Ectodermal cell (in vitro differentiated cells): Measurements from ENCODE around the gene ZNF571.

Experiments
- H3K27ac ChIP-seq: 2 replicates; pipeline ENCODE4 v1.7.0; 2013; ENCODE audit warnings: mild to moderate bottlenecking, low read depth, low read length; ENCODE audit not compliant: insufficient read depth, poor library complexity, severe bottlenecking
- H3K27me3 ChIP-seq: 2 replicates; pipeline ENCODE4 v1.7.0; 2013; ENCODE audit warnings: mild to moderate bottlenecking, low read length; ENCODE audit not compliant: insufficient read depth, control insufficient read depth, poor library complexity, severe bottlenecking
- H3K36me3 ChIP-seq: one replicate; pipeline ENCODE4 v1.7.0; 2013; ENCODE audit warnings: low read length; ENCODE audit not compliant: control insufficient read depth, insufficient read depth
- H3K4me1 ChIP-seq: one replicate; pipeline ENCODE4 v1.7.0; 2013; ENCODE audit warnings: low read length; ENCODE audit not compliant: control insufficient read depth, insufficient read depth
- H3K4me3 ChIP-seq: 2 replicates; pipeline ENCODE4 v1.7.0; 2013; ENCODE audit warnings: low read depth, low read length, control low read depth; ENCODE audit not compliant: insufficient read depth
- H3K9me3 ChIP-seq: 2 replicates; pipeline ENCODE4 v1.7.0; 2013; ENCODE audit warnings: mild to moderate bottlenecking, low read length, moderate library complexity; ENCODE audit not compliant: control insufficient read depth
- WGBS, 2 experiments: methylation state at CpG; one replicate each; pipeline ENCODE4 v1.1.7; 2013; ENCODE audit warnings: missing lambda C conversion rate in 2 of 2; 5-methylcytosine and 5-hydroxymethylcytosine counted together

ZNF571 gene

GRCh38 chr19:37551129-37551993 lies 43.2 kb downstream of the ZNF571 start:
- Histone ChIP-seq H3K4me1 (no peaks in the 10 kb centered on the region), H3K9me3 (peaks cover 5% of the 10 kb centered on the region)
- 78 to 79% methylated on average over 65 of the region's 65 CpGs for whole genome bisulfite sequencing, 2 experiments

GRCh38 chr19:37537391-37537947 lies 57.1 kb downstream of the ZNF571 start:
- peaks cover 48% of the 10 kb centered on the region for H3K36me3 ChIP-seq
- no peak overlapping the region for H3K27ac ChIP-seq
- H3K4me1 ChIP-seq: no peaks in the 10 kb centered on the region
- 95 to 97% methylated on average over 7 of the region's 7 CpGs for WGBS, 2 experiments
- no peaks in the 10 kb centered on the region for H3K27me3 ChIP-seq
- H3K9me3 ChIP-seq: peaks cover 5% of the 10 kb centered on the region
- no peak overlapping the region for H3K4me3 ChIP-seq

More at GRCh38 chr19:37551129-37551993, 43.2 kb downstream of the ZNF571 start:
- peaks cover 3% of the 10 kb centered on the region for H3K36me3 ChIP-seq
- H3K27ac ChIP-seq: no peak overlapping the region
- peak overlapping the region; percentile 20 for H3K4me3 ChIP-seq
- no peaks in the 10 kb centered on the region for H3K27me3 ChIP-seq

DNA sequence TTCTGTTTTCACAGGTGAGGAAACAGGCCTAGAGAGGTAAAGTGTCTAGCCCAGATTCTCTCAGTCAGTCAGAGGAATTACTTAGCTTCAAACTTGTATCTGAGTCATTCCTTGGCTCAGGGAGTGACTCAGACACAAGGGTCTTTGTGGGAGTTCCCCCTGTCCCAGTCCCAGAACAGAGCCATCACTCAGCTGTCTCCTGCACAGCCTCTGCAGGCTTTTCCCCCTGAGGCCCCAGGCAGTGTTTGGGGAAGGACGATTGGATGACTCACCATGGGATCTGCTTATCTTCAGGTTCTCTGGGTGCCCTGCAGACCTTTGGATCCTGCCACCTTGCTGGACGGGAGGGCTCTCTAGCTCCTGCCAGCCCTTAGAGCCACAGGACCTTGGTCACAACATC lies 74.7 kb downstream of the ZNF571 start:
- 86 to 96% methylated on average over 2 of the region's 2 CpGs for WGBS, 2 experiments
- Histone ChIP-seq H3K36me3 (peaks cover 20% of the 10 kb centered on the region), H3K9me3 (no peaks in the 10 kb centered on the region)

More for the DNA sequence above, 74.7 kb downstream of the ZNF571 start:
- no peak overlapping the region for H3K27ac ChIP-seq
- H3K4me1 ChIP-seq: no peaks in the 10 kb centered on the region
- no peaks in the 10 kb centered on the region for H3K27me3 ChIP-seq
- no peak overlapping the region for H3K4me3 ChIP-seq
